ENCODE measurements around the gene UBE2QL1. TPM values are rescaled to one million over a fixed set of nuclear protein-coding genes. Genes with fewer than 3 reads are reported as not detected.
A peak's percentile ranks its signal among the peaks of the same experiment; 100 is the strongest.

UBE2QL1 gene
- total RNA-seq, 1 donor from 2014 or later = 0.73 TPM

GRCh38 chr5:6491196-6491918, 42.7 kb downstream of the UBE2QL1 start:
- no peak overlapping the region for H3K27ac Mint-ChIP-seq
- no peak for DNase-seq (ENCODE audit: low spot score)
- H3K36me3 Mint-ChIP-seq (ENCODE audit: low read depth) = no peaks in the 10 kb centered on the region
- no peak overlapping the region for H3K4me3 Mint-ChIP-seq
- peaks cover 32% of the 10 kb centered on the region for H3K4me1 Mint-ChIP-seq (ENCODE audit: low read depth)
- H3K27me3 Mint-ChIP-seq (ENCODE audit: insufficient read depth) = peaks cover 3% of the 10 kb centered on the region
- no peaks in the 10 kb centered on the region for H3K9me3 Mint-ChIP-seq
- intact Hi-C loops (cut with micrococcal nuclease) = loop anchor here (10.0 kb wide), 2 partner anchors 223 to 1383 kb away; partner anchors contain the start of gene TENT4A

- intact Hi-C loops (cut with micrococcal nuclease) = loop anchor here (10.0 kb wide), 2 partner anchors 223 to 1383 kb away; partner anchors contain the start of gene TENT4A
- Mint-ChIP-seq H3K27ac (no peak overlapping the region), H3K27me3 (ENCODE audit: insufficient read depth) (peaks cover 4% of the 10 kb centered on the region), H3K36me3 (ENCODE audit: low read depth) (no peaks in the 10 kb centered on the region), H3K4me1 (ENCODE audit: low read depth) (peaks cover 32% of the 10 kb centered on the region), H3K4me3 (no peak overlapping the region), H3K9me3 (no peaks in the 10 kb centered on the region)
- DNase-seq (ENCODE audit: low spot score) = no peak
These were observed 43.2 kb downstream of the UBE2QL1 start for GRCh38 chr5:6491919-6492290.

DNA sequence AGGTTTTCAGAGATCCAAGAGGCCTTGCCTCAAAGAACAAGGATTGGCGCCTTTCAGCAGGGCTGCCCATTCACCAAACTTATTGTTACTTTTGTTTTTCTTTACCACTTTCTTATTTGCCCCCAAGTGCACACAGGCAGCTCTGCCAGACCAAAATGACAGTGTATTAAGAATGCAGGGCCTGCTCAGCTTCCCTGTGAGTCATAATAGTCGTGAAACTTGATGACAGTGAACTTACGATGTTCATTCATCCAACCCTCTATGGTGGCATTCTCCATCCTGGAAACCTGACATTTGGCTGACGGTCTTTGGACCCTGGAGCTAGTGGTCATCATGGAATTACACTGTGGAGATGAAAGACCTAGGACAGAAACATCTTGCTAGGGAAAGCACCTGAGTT, 44.3 kb downstream of the UBE2QL1 start:
- Mint-ChIP-seq H3K4me1 (ENCODE audit: low read depth) (peaks cover 35% of the 10 kb centered on the region), H3K27ac (no peak overlapping the region), H3K9me3 (no peaks in the 10 kb centered on the region), H3K4me3 (peak overlapping the region; percentile 34), H3K27me3 (ENCODE audit: insufficient read depth) (peaks cover 4% of the 10 kb centered on the region), H3K36me3 (ENCODE audit: low read depth) (no peaks in the 10 kb centered on the region)
- intact Hi-C loops (cut with micrococcal nuclease) = loop anchor here (10.0 kb wide), 2 partner anchors 222 to 1382 kb away; partner anchors contain the start of gene TENT4A
- DNase-seq (ENCODE audit: low spot score) = no peak

GRCh38 chr5:6493681-6494454, 45.2 kb downstream of the UBE2QL1 start:
- intact Hi-C loops (cut with micrococcal nuclease) = loop anchor here (10.0 kb wide), 2 partner anchors 221 to 1381 kb away; partner anchors contain the start of gene TENT4A
- H3K9me3 Mint-ChIP-seq = no peaks in the 10 kb centered on the region
- no peak overlapping the region for H3K27ac Mint-ChIP-seq
- DNase-seq (ENCODE audit: low spot score) = no peak
- peaks cover 37% of the 10 kb centered on the region for H3K4me1 Mint-ChIP-seq (ENCODE audit: low read depth)
- H3K4me3 Mint-ChIP-seq = no peak overlapping the region
- H3K36me3 Mint-ChIP-seq (ENCODE audit: low read depth) = no peaks in the 10 kb centered on the region
- H3K27me3 Mint-ChIP-seq (ENCODE audit: insufficient read depth) = peaks cover 4% of the 10 kb centered on the region

- Mint-ChIP-seq H3K4me1 (ENCODE audit: low read depth) (peaks cover 43% of the 10 kb centered on the region), H3K27me3 (ENCODE audit: insufficient read depth) (peaks cover 2% of the 10 kb centered on the region), H3K9me3 (no peaks in the 10 kb centered on the region), H3K4me3 (no peak overlapping the region), H3K27ac (no peak overlapping the region), H3K36me3 (ENCODE audit: low read depth) (no peaks in the 10 kb centered on the region)
- DNase-seq (ENCODE audit: low spot score) = no peak
- intact Hi-C loops (cut with micrococcal nuclease) = loop anchor here (5.0 to 10.0 kb wide), 5 partner anchors 48 to 1380 kb away; partner anchors contain the start of genes ICE1, NSUN2, SRD5A1 and TENT4A
These were observed 46.3 kb downstream of the UBE2QL1 start for GRCh38 chr5:6494939-6495338.

GRCh38 chr5:6495433-6496206, 47.0 kb downstream of the UBE2QL1 start:
- H3K9me3 Mint-ChIP-seq = no peaks in the 10 kb centered on the region
- no peak overlapping the region for H3K4me3 Mint-ChIP-seq
- intact Hi-C loops (cut with micrococcal nuclease) = loop anchor here (1.0 to 10.0 kb wide), 8 partner anchors 11 to 1379 kb away; partner anchors contain the start of genes ICE1, MED10, NSUN2 and SRD5A1
- H3K4me1 Mint-ChIP-seq (ENCODE audit: low read depth) = peaks cover 43% of the 10 kb centered on the region
- no peaks in the 10 kb centered on the region for H3K36me3 Mint-ChIP-seq (ENCODE audit: low read depth)
- H3K27ac Mint-ChIP-seq = no peak overlapping the region
- no peak for DNase-seq (ENCODE audit: low spot score)
- H3K27me3 Mint-ChIP-seq (ENCODE audit: insufficient read depth) = peaks cover 1% of the 10 kb centered on the region

- intact Hi-C loops (cut with micrococcal nuclease) = loop anchor here (1.0 to 10.0 kb wide), 8 partner anchors 12 to 1379 kb away; partner anchors contain the start of genes ICE1, MED10, NSUN2 and SRD5A1
- Mint-ChIP-seq H3K36me3 (ENCODE audit: low read depth) (no peaks in the 10 kb centered on the region), H3K4me3 (no peak overlapping the region), H3K4me1 (ENCODE audit: low read depth) (peaks cover 43% of the 10 kb centered on the region), H3K27me3 (ENCODE audit: insufficient read depth) (peaks cover 3% of the 10 kb centered on the region), H3K9me3 (no peaks in the 10 kb centered on the region), H3K27ac (peak overlapping the region; percentile 8)
- peak; percentile 13 for DNase-seq (ENCODE audit: low spot score)
These were observed 47.5 kb downstream of the UBE2QL1 start for GRCh38 chr5:6496207-6496584.

GRCh38 chr5:6496636-6497035, 48.0 kb downstream of the UBE2QL1 start:
- H3K36me3 Mint-ChIP-seq (ENCODE audit: low read depth) = no peaks in the 10 kb centered on the region
- DNase-seq (ENCODE audit: low spot score) = no peak
- no peak overlapping the region for H3K27ac Mint-ChIP-seq
- peaks cover 41% of the 10 kb centered on the region for H3K4me1 Mint-ChIP-seq (ENCODE audit: low read depth)
- H3K4me3 Mint-ChIP-seq = no peak overlapping the region
- peaks cover 3% of the 10 kb centered on the region for H3K27me3 Mint-ChIP-seq (ENCODE audit: insufficient read depth)
- no peaks in the 10 kb centered on the region for H3K9me3 Mint-ChIP-seq
- intact Hi-C loops (cut with micrococcal nuclease) = loop anchor here (1.0 to 10.0 kb wide), 8 partner anchors 12 to 1378 kb away; partner anchors contain the start of genes ICE1, MED10, NSUN2 and SRD5A1

GRCh38 chr5:6497262-6497661, 48.6 kb downstream of the UBE2QL1 start:
- Mint-ChIP-seq H3K4me1 (ENCODE audit: low read depth) (peaks cover 35% of the 10 kb centered on the region), H3K27me3 (ENCODE audit: insufficient read depth) (peaks cover 3% of the 10 kb centered on the region), H3K36me3 (ENCODE audit: low read depth) (no peaks in the 10 kb centered on the region), H3K9me3 (no peaks in the 10 kb centered on the region), H3K4me3 (no peak overlapping the region), H3K27ac (no peak overlapping the region)
- DNase-seq (ENCODE audit: low spot score) = no peak
- intact Hi-C loops (cut with micrococcal nuclease) = loop anchor here (5.0 to 10.0 kb wide), 5 partner anchors 50 to 1378 kb away; partner anchors contain the start of genes ICE1, NSUN2, SRD5A1 and TENT4A

GRCh38 chr5:6498968-6499367, 50.3 kb downstream of the UBE2QL1 start:
- no peak for DNase-seq (ENCODE audit: low spot score)
- Mint-ChIP-seq H3K27ac (no peak overlapping the region), H3K4me1 (ENCODE audit: low read depth) (peaks cover 27% of the 10 kb centered on the region), H3K27me3 (ENCODE audit: insufficient read depth) (peaks cover 3% of the 10 kb centered on the region), H3K36me3 (ENCODE audit: low read depth) (no peaks in the 10 kb centered on the region), H3K4me3 (no peak overlapping the region), H3K9me3 (no peaks in the 10 kb centered on the region)
- intact Hi-C loops (cut with micrococcal nuclease) = loop anchor here (5.0 to 10.0 kb wide), 5 partner anchors 52 to 1376 kb away; partner anchors contain the start of genes ICE1, NSUN2, SRD5A1 and TENT4A

DNA sequence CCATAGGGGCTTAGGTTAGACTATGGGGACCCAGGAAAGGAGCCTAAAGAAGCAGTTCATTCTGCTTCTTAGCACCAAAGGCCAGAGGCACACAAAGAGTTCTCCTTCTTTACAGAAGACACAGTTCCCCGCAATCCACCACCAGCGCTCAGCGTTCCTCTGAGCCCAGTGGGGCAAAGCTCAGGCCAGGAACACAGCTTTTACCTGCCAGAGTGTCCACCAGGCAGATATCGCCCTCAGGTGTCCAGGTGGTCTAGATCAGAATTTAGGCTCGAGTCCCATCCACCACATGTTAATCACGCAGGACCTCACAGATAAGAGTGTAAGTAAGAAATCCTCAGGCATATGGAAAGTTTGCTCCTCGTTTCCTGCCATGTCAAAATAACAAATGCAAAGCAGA, 53.0 kb downstream of the UBE2QL1 start:
- DNase-seq (ENCODE audit: low spot score) = no peak
- Mint-ChIP-seq H3K27ac (no peak overlapping the region), H3K4me1 (ENCODE audit: low read depth) (peaks cover 18% of the 10 kb centered on the region), H3K36me3 (ENCODE audit: low read depth) (no peaks in the 10 kb centered on the region), H3K27me3 (ENCODE audit: insufficient read depth) (peaks cover 5% of the 10 kb centered on the region), H3K4me3 (no peak overlapping the region), H3K9me3 (no peaks in the 10 kb centered on the region)
- intact Hi-C loops (cut with micrococcal nuclease) = no loop called here

DNA sequence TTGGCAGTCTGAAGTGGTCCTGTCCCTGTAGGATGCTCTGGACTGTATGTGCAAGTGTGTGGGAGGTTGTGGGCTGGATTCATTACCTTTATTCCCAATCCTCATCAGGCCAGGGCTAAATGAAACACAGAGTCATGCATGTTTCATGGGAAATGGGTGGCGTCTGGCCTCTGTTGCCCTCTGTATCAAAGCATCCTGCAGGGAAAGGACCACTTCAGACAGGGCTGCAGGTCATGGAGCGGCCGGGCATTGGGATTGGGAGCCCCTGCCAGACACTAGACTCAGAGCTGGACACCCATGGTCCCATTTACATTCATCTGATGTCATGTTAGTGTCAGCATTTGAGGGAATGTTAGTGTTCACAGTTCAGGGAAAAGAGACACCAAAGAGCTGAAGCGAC, 53.8 kb downstream of the UBE2QL1 start:
- peaks cover 10% of the 10 kb centered on the region for H3K27me3 Mint-ChIP-seq (ENCODE audit: insufficient read depth)
- no peaks in the 10 kb centered on the region for H3K9me3 Mint-ChIP-seq
- H3K27ac Mint-ChIP-seq = no peak overlapping the region
- H3K4me3 Mint-ChIP-seq = no peak overlapping the region
- DNase-seq (ENCODE audit: low spot score) = no peak
- intact Hi-C loops (cut with micrococcal nuclease) = no loop called here
- H3K4me1 Mint-ChIP-seq (ENCODE audit: low read depth) = peaks cover 11% of the 10 kb centered on the region
- H3K36me3 Mint-ChIP-seq (ENCODE audit: low read depth) = no peaks in the 10 kb centered on the region
